K562 (cell line): Measurements from ENCODE around the gene ARHGEF7. TPM values are rescaled to one million over a fixed set of nuclear protein-coding genes. Genes with fewer than 3 reads are reported as not detected.

Source experiments
- ATAC-seq: fragments of 200-7000 bp; cut with Tn5 transposase; 3 replicates; pipeline ENCODE4 v1.9.1; 2020; ENCODE audit warnings: moderate library complexity
- BruUV-seq: library from RNA; stranded (reverse); fragments of 400-500 nt; replicated peaks from 2 replicates; lab custom pipeline; 2021; lab: Mats Ljungman, UMichigan
- CTCF ChIA-PET: fragments of 300-600 bp; formaldehyde crosslinking; extraction: SDS; loops from one replicate; lab custom pipeline; 2021; ENCODE audit warnings: low intra/inter-chr PET ratio; lab: Yijun Ruan, JAX
- POLR2A ChIA-PET: fragments of 300-600, 350-650 bp; sonication (Branson Sonifier 250); formaldehyde crosslinking; extraction: SDS; loops from one replicate; lab custom pipeline; 2021; ENCODE audit warnings: antibody characterized with exemption, inconsistent platforms; lab: Yijun Ruan, JAX
- DNase-seq, 4 experiments: peaks; one replicate each; pipeline versions ENCODE4 v3.0.0 to v3.0.0-alpha.2; 2011 to 2018; ENCODE audit warnings: low spot score in 3 of 4, mixed read lengths in 3 of 4; ENCODE audit errors: extremely low read depth in 1 of 4
- FAIRE-seq: peaks from 2 replicates; lab custom pipeline; 2011; peaks lifted over from hg19 to GRCh38; lab: Jason Lieb, UNC
- H2AFZ ChIP-seq: 2 replicates; pipeline ENCODE4 v1.6.0; 2011; ENCODE audit warnings: low read depth, low read length, control low read depth, inconsistent platforms
- H3K27ac ChIP-seq: fragments of 200-600 bp; 3 replicates; pipeline ENCODE4 v1.8.0; 2011; ENCODE audit warnings: low read depth, mild to moderate bottlenecking, control low read depth, inconsistent platforms, low read length, moderate library complexity, mixed read lengths; ENCODE audit errors: extremely low read depth
- H3K27me3 ChIP-seq, 2 experiments: fragments of 300-600 bp in 1 of 2; 2 replicates in 1 of 2; 3 replicates in 1 of 2; pipeline versions ENCODE4 v1.6.0 to v1.8.0; 2011; ENCODE audit warnings: inconsistent platforms in 2 of 2, low read length in 2 of 2, mild to moderate bottlenecking in 1 of 2, mixed read lengths in 1 of 2, moderate library complexity in 1 of 2; ENCODE audit not compliant: control insufficient read depth in 2 of 2, insufficient read depth in 2 of 2
- H3K36me3 ChIP-seq: fragments of 300-600 bp; 3 replicates; pipeline ENCODE4 v1.8.0; 2011; ENCODE audit warnings: mild to moderate bottlenecking, low read length, inconsistent platforms; ENCODE audit not compliant: control insufficient read depth, insufficient read depth
- H3K4me1 ChIP-seq, 2 experiments: fragments of 200-600 bp in 1 of 2; replicated peaks in 1 of 2; 2 replicates in 1 of 2; 3 replicates in 1 of 2; pipeline versions ENCODE4 v1.5.1 to v1.8.0; 2011; ENCODE audit warnings: inconsistent platforms in 2 of 2, low read length in 2 of 2, mild to moderate bottlenecking in 1 of 2, mixed read lengths in 1 of 2, moderate library complexity in 1 of 2; ENCODE audit not compliant: control insufficient read depth in 2 of 2, insufficient read depth in 2 of 2
- H3K4me2 ChIP-seq: 2 replicates; pipeline ENCODE4 v1.6.1; 2011; ENCODE audit warnings: low read length, control low read depth, inconsistent platforms, mixed read lengths; ENCODE audit not compliant: insufficient read depth
- H3K4me3 ChIP-seq: fragments of 200-600 bp; sonication (generic), shearing (Covaris generic); 2 replicates; pipeline ENCODE4 v1.5.1; 2016; ENCODE audit warnings: control low read depth, inconsistent platforms
- H3K79me2 ChIP-seq: fragments of 200-600 bp; 3 replicates; pipeline ENCODE4 v1.8.0; 2011; ENCODE audit warnings: low read length, inconsistent platforms; ENCODE audit not compliant: control insufficient read depth, insufficient read depth
- H3K9ac ChIP-seq, 2 experiments: 2 replicates each; pipeline versions ENCODE4 v1.6.0 to v1.6.1; 2011; ENCODE audit warnings: low read depth in 2 of 2, low read length in 2 of 2, control low read depth in 1 of 2, inconsistent platforms in 1 of 2, mild to moderate bottlenecking in 1 of 2, mixed read lengths in 1 of 2; ENCODE audit not compliant: insufficient read depth in 1 of 2
- H3K9me1 ChIP-seq: one replicate; pipeline ENCODE4 v1.6.0; 2011; ENCODE audit warnings: inconsistent platforms, mild to moderate bottlenecking, low read length, moderate library complexity; ENCODE audit not compliant: control insufficient read depth, insufficient read depth
- H3K9me3 ChIP-seq: replicated peaks from 2 replicates; pipeline ENCODE4 v1.5.1; 2011; ENCODE audit warnings: low read depth, low read length, inconsistent platforms; ENCODE audit not compliant: control insufficient read depth, insufficient read depth
- H4K20me1 ChIP-seq: replicated peaks from 2 replicates; pipeline ENCODE4 v1.6.1; 2011; ENCODE audit warnings: low read length, inconsistent platforms, mixed read lengths; ENCODE audit not compliant: control insufficient read depth, insufficient read depth
- CBX2 ChIP-seq: fragments of 200-600 bp; sonication (generic); IDR thresholded peaks from one replicate; pipeline ENCODE4 v1.6.1; 2012; ENCODE audit warnings: mild to moderate bottlenecking, low read length, inconsistent platforms; ENCODE audit not compliant: insufficient read depth, poor library complexity, severe bottlenecking
- CBX8 ChIP-seq: fragments of 200-600 bp; sonication (generic); IDR thresholded peaks from 2 replicates; pipeline ENCODE4 v1.6.1; 2012; ENCODE audit warnings: borderline replicate concordance, mixed run types, low read depth, mild to moderate bottlenecking, moderate library complexity, mixed read lengths, low read length, control low read depth, inconsistent platforms; ENCODE audit not compliant: poor library complexity, severe bottlenecking; ENCODE audit errors: extremely low read depth
- EZH2 ChIP-seq: IDR thresholded peaks from 2 replicates; pipeline ENCODE4 v1.6.1; 2012; ENCODE audit warnings: low read depth, mild to moderate bottlenecking, inconsistent platforms, low read length, borderline replicate concordance
- GTF2F1 ChIP-seq: IDR thresholded peaks from 2 replicates; pipeline ENCODE4 v1.6.1; 2011; ENCODE audit warnings: low read depth, low read length, improper control_type of control experiment
- NR3C1 ChIP-seq: sonication (generic); formaldehyde crosslinking; IDR thresholded peaks from 2 replicates; pipeline ENCODE4 v1.8.1; 2022; ENCODE audit warnings: missing genetic modification reagents
- PCBP2 ChIP-seq: fragments of 200-400 bp; formaldehyde crosslinking; IDR thresholded peaks from 2 replicates; pipeline ENCODE4 v1.6.1; 2018; ENCODE audit warnings: low read length, low read depth, mild to moderate bottlenecking, moderate library complexity; ENCODE audit not compliant: poor library complexity, severe bottlenecking
- TRIM25 ChIP-seq: fragments of 450-650 bp; IDR thresholded peaks from 2 replicates; pipeline ENCODE4 v1.7.0; 2016; ENCODE audit warnings: borderline replicate concordance
- ZBTB34 ChIP-seq: fragments of 250-450 bp; sonication (Bioruptor Pico); IDR thresholded peaks from 2 replicates; pipeline ENCODE4 v1.8.0; 2021; ENCODE audit warnings: mild to moderate bottlenecking, moderate library complexity
- ZNF354B ChIP-seq: fragments of 250-450 bp; sonication (Bioruptor Pico); IDR thresholded peaks from 2 replicates; pipeline ENCODE4 v1.4.0; 2020
- ZNF407 ChIP-seq: fragments of 450-650 bp; IDR thresholded peaks from 2 replicates; pipeline ENCODE4 v1.6.1; 2016; ENCODE audit warnings: low read depth
- WGBS: fragments of 100-300 bp; shearing (Covaris generic); methylation state at CpG from one replicate; pipeline ENCODE4 v1.1.6; 2016; ENCODE audit warnings: low coverage, mixed read lengths; ENCODE audit not compliant: insufficient coverage; ENCODE audit errors: missing lambda C conversion rate; 5-methylcytosine and 5-hydroxymethylcytosine counted together
- in situ Hi-C: fragments of 300-500 bp; cut with MboI; formaldehyde crosslinking; loops from 4 replicates; pipeline ENCODE4 v1.15.0; 2018; ENCODE audit warnings: inconsistent platforms, mixed read lengths
- intact Hi-C: fragments of 100-400 bp; cut with micrococcal nuclease; formaldehyde crosslinking; loops from 2 replicates; pipeline ENCODE4 v1.14.2; 2022
- polyA plus RNA-seq, 8 experiments: library from polyadenylated mRNA; depleted of rRNA in 4 of 8; stranded (reverse) in 5 of 8; unstranded in 3 of 8; fragments of >200 nt; fragmentation: Nextera tagmentation in 2 of 8; fragmentation: Illumina TruSeq in 1 of 8; extraction: Ambion mirVana in 2 of 8; extraction: Trizol in 1 of 8; gene quantifications; 2 replicates each; pipeline versions ENCODE4 v1.2.1 to v1.2.3, GENCODE V29; 2011 to 2014; ENCODE audit warnings: inconsistent platforms in 1 of 8, missing spikeins in 1 of 8
- total RNA-seq, 7 experiments: library from RNA; depleted of rRNA in 6 of 7; stranded (reverse); fragments of >200 nt in 6 of 7; fragmentation: Illumina TruSeq in 2 of 7; extraction: Trizol in 2 of 7; gene quantifications; 2 replicates each; pipeline versions ENCODE4 v1.2.1 to v1.2.3, GENCODE V29; 2011 to 2021; ENCODE audit warnings: low replicate concordance in 1 of 7

The ARHGEF7 gene
- total and polyA plus RNA-seq, 9 of the 15 experiments (the other 6 are each of a cell fraction or from before 2014, with no cell fraction given) = 2.1 to 26.8 (median 17.5) TPM

DNA sequence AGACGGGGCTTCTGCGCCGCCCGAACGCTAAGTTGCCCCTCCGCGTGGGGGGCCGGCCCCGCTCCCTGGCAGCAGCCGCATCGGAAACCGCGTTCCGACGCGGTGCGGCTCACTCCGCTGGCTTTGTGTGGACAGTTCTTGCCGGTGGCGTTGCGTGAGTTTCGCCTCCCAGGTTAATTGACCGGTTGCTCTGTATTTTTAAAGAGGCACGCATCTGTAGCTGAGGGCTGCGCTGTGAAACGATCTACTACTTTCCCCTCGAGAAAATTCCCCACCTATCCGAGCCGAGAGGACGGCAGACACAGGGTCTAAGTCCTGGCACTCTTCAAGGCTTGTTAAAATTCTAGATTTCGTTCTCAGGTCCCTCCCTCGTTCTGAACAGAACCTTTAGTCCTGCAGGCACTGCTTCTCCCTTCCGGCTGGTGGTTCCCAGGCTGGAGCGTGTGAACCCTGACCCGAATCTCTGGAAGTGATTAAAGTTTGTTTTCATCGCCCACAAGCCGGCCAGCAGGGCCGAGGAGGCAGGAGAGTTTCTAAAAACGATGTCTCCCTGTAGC lies 933 bp downstream of the ARHGEF7 start:
- no peaks in the 10 kb centered on the region for H3K36me3 ChIP-seq
- H2AFZ ChIP-seq = no peak overlapping the region
- no peak for TF ChIP-seq ZNF354B (CRISPR knock-in tag)
- no peak for TF ChIP-seq GTF2F1
- no peak for TF ChIP-seq TRIM25
- TF ChIP-seq ZNF407 = no peak
- TF ChIP-seq ZBTB34 = no peak
- TF ChIP-seq NR3C1 (CRISPR knock-in tag) = no peak
- peak; percentile 81 for TF ChIP-seq CBX8
- TF ChIP-seq EZH2 = 0 out of 2 replicates have a peak, but pooled peaks have one; percentile 48
- TF ChIP-seq CBX2 = peak; percentile 93
- TF ChIP-seq PCBP2 = no peak
- peaks cover 0 to 14% of the 10 kb centered on the region in 2 experiments; a peak in 2 of 5 replicates for H3K4me1 ChIP-seq
- H3K9me1 ChIP-seq = no peaks in the 10 kb centered on the region
- in situ Hi-C loops = no loop called here
- H4K20me1 ChIP-seq = no peaks in the 10 kb centered on the region; the same call in 1 of the 2 replicates
- ATAC-seq (no peak), FAIRE-seq (no peak), DNase-seq (no peak)
- WGBS = 14% methylated on average over 20 of the region's 39 CpGs
- no peaks in the 10 kb centered on the region for H3K9me3 ChIP-seq
- ChIA-PET POLR2A (no interaction called here), CTCF (no interaction called here)
- no peaks in the 10 kb centered on the region for H3K79me2 ChIP-seq
- H3K9ac ChIP-seq = no peak overlapping the region
- H3K27me3 ChIP-seq = peaks cover 36 to 55% of the 10 kb centered on the region in 2 experiments
- intact Hi-C loops = no loop called here
- no peak overlapping the region for H3K4me2 ChIP-seq
- no peak overlapping the region for H3K4me3 ChIP-seq
- no peak overlapping the region for H3K27ac ChIP-seq
- BruUV-seq = no TSS peak
